A673 (cell line): ENCODE results near the gene HLA-C. TPM values are rescaled to one million over a fixed set of nuclear protein-coding genes. Genes with fewer than 3 reads are reported as not detected.
A peak's percentile ranks its signal among the peaks of the same experiment; 100 is the strongest.

Experiments used
- BruUV-seq: library from RNA; stranded (reverse); fragments of 400-500 nt; replicated peaks from 2 replicates; lab custom pipeline; 2021; lab: Mats Ljungman, UMichigan
- CTCF ChIA-PET: fragments of 300-600 bp; sonication (Branson Sonifier 250); formaldehyde crosslinking; loops from one replicate; lab custom pipeline; 2022; ENCODE audit warnings: antibody characterized with exemption; lab: Charles Lee
- POLR2A ChIA-PET: fragments of 300-600 bp; sonication (Branson Sonifier 250); formaldehyde crosslinking; loops from one replicate; lab custom pipeline; 2022; ENCODE audit warnings: antibody characterized with exemption; ENCODE audit not compliant: low non-redundant PET; lab: Charles Lee
- DNase-seq: peaks from one replicate; pipeline ENCODE4 v3.0.0-alpha.2; 2015; ENCODE audit warnings: low spot score
- H3K27ac ChIP-seq: fragments of 200-600 bp; sonication (generic); 2 replicates; pipeline ENCODE4 v1.5.1; 2016; ENCODE audit warnings: mixed run types, low read depth, mild to moderate bottlenecking, mixed read lengths, antibody characterized with exemption, low read length; ENCODE audit not compliant: poor library complexity, severe bottlenecking
- H3K27me3 ChIP-seq: fragments of 200-600 bp; sonication (generic); replicated peaks from 2 replicates; pipeline ENCODE4 v1.6.1; 2017; ENCODE audit warnings: mixed run types, low read depth, mild to moderate bottlenecking, mixed read lengths, antibody characterized with exemption, low read length; ENCODE audit not compliant: insufficient read depth, poor library complexity
- H3K36me3 ChIP-seq: fragments of 200-600 bp; sonication (generic); 2 replicates; pipeline ENCODE4 v1.6.1; 2016; ENCODE audit warnings: mixed run types, mild to moderate bottlenecking, mixed read lengths, antibody characterized with exemption, low read length; ENCODE audit not compliant: insufficient read depth, poor library complexity, severe bottlenecking
- H3K4me1 ChIP-seq: fragments of 200-600 bp; sonication (generic); 2 replicates; pipeline ENCODE4 v1.6.1; 2017; ENCODE audit warnings: mixed run types, mild to moderate bottlenecking, mixed read lengths, antibody characterized with exemption, low read length; ENCODE audit not compliant: insufficient read depth, poor library complexity, severe bottlenecking
- H3K4me3 ChIP-seq: fragments of 200-600 bp; sonication (generic); 2 replicates; pipeline ENCODE4 v1.5.1; 2016; ENCODE audit warnings: low read depth, mixed run types, mild to moderate bottlenecking, mixed read lengths, low read length; ENCODE audit not compliant: poor library complexity, severe bottlenecking
- H3K9me3 ChIP-seq: fragments of 200-600 bp; sonication (generic); 2 replicates; pipeline ENCODE4 v1.6.1; 2016; ENCODE audit warnings: mixed run types, low read depth, mild to moderate bottlenecking, mixed read lengths, antibody characterized with exemption, low read length; ENCODE audit not compliant: poor library complexity, severe bottlenecking
- EZH2 ChIP-seq: fragments of 200-600 bp; sonication (generic); IDR thresholded peaks from 2 replicates; pipeline ENCODE4 v1.6.1; 2017; ENCODE audit warnings: borderline replicate concordance, low read depth, mild to moderate bottlenecking, mixed read lengths, antibody characterized with exemption, low read length; ENCODE audit not compliant: poor library complexity, severe bottlenecking
- intact Hi-C: fragments of 100-400 bp; cut with micrococcal nuclease; formaldehyde crosslinking; loops from one replicate; pipeline ENCODE4 v1.10.0; 2022; ENCODE audit not compliant: unreplicated experiment
- total RNA-seq: library from RNA; stranded (reverse); gene quantifications from 2 replicates; pipeline ENCODE4 v1.2.3, GENCODE V29; 2021
- TF ChIP-seq, protein P1 (sequence below): fragments of 300-800, 200-600 bp; sonication (generic); conservative IDR thresholded peaks from 2 replicates; pipeline ENCODE4 v1.5.1; 2017; ENCODE audit warnings: low read depth, mild to moderate bottlenecking, antibody characterized with exemption, low read length, moderate library complexity, mixed read lengths

Gene HLA-C
- total RNA-seq, 1 experiment from 2014 or later, result 121 TPM

DNA sequence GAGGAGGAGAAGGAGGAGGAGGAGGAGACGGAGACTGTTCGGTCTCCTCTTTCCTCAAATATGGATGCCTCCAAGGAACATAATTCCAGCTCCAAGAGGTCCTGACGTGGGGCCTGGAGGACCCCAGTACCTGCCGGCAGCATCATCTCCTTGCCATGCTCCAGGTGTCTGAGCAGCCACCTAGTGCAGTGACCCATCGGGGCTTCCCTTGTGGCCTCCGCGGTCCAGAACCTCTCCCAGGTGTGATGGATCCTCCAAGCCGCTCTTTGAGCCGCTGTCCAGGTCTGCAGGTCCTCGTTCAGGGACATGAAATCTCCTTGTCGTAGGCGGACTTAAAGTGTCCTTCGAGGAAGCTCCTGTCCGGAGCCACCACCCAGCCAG is 35.8 kb upstream of the HLA-C start:
- no peak for DNase-seq
- H3K4me3 ChIP-seq, result no peak overlapping the region
- TF ChIP-seq, protein P1, sequence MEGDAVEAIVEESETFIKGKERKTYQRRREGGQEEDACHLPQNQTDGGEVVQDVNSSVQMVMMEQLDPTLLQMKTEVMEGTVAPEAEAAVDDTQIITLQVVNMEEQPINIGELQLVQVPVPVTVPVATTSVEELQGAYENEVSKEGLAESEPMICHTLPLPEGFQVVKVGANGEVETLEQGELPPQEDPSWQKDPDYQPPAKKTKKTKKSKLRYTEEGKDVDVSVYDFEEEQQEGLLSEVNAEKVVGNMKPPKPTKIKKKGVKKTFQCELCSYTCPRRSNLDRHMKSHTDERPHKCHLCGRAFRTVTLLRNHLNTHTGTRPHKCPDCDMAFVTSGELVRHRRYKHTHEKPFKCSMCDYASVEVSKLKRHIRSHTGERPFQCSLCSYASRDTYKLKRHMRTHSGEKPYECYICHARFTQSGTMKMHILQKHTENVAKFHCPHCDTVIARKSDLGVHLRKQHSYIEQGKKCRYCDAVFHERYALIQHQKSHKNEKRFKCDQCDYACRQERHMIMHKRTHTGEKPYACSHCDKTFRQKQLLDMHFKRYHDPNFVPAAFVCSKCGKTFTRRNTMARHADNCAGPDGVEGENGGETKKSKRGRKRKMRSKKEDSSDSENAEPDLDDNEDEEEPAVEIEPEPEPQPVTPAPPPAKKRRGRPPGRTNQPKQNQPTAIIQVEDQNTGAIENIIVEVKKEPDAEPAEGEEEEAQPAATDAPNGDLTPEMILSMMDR, result no peak
- no peak for TF ChIP-seq EZH2
- peaks cover 57% of the 10 kb centered on the region for H3K27me3 ChIP-seq
- H3K36me3 ChIP-seq, result no peaks in the 10 kb centered on the region
- no TSS peak for BruUV-seq
- intact Hi-C loops, result no loop called here
- ChIA-PET CTCF (no interaction called here), POLR2A (no interaction called here)
- no peaks in the 10 kb centered on the region for H3K9me3 ChIP-seq
- H3K4me1 ChIP-seq, result no peaks in the 10 kb centered on the region
- no peak overlapping the region for H3K27ac ChIP-seq

DNA sequence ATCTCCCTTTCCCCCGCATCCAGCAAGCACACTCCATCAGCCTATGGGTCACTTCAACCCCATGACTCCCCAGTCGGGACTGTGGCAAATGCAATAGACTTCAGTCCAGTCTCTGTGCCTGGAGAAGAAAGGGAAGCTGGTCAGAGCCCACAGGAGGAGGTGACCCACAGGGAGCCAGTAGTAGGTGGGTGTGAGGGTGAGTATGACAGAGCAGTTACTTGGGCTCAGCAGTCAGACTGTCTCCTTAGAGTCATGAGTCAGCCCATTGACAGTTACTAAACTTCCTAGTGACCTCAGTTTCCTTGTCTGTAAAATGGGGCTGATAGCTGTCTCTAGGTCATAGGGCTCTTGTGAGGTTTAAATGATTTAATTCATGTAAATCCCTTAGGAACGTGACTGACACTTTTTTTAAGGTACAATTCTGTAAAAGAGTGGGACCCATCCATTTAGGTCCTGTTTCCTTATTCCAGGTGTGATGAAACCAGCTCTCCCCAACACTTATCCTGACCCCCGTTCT is 33.9 kb upstream of the HLA-C start:
- intact Hi-C loops, result no loop called here
- POLR2A ChIA-PET, result no interaction called here
- H3K27ac ChIP-seq, result no peak overlapping the region
- no peaks in the 10 kb centered on the region for H3K36me3 ChIP-seq
- TF ChIP-seq, protein P1, result no peak
- TF ChIP-seq EZH2, result no peak
- H3K9me3 ChIP-seq, result no peaks in the 10 kb centered on the region
- no TSS peak for BruUV-seq
- CTCF ChIA-PET, result no interaction called here
- H3K4me3 ChIP-seq, result no peak overlapping the region
- DNase-seq, result no peak
- H3K4me1 ChIP-seq, result no peaks in the 10 kb centered on the region
- H3K27me3 ChIP-seq, result peaks cover 59% of the 10 kb centered on the region

DNA sequence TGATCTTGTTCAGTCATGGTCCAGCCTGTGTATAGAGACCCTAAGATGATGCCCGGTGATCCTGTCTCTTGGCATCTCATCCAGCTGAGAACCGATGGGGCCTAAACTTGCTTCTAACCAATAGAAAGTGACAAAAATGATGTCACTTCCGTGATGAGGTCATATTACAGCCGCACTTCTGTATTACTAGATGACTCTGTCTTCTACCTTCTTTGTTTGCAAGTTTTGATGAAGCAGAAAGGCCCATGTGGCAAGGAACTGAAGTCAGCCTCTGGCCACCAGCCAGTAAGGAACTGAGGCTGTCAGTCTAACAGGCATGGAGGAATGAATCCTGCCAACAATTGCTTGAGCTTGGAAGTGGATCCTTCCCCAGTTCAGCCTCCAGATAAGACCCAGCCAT is 32.8 kb upstream of the HLA-C start:
- Histone ChIP-seq H3K36me3 (no peaks in the 10 kb centered on the region), H3K27me3 (peaks cover 60% of the 10 kb centered on the region), H3K9me3 (no peaks in the 10 kb centered on the region), H3K4me3 (no peak overlapping the region), H3K27ac (no peak overlapping the region), H3K4me1 (no peaks in the 10 kb centered on the region)
- ChIA-PET CTCF (no interaction called here), POLR2A (interaction anchor here (0.7 kb wide), 1 partner anchor 64 kb away, joined by 3 read pairs; no protein-coding TSS in a partner anchor)
- DNase-seq, result peak; percentile 12
- no TSS peak for BruUV-seq
- intact Hi-C loops, result no loop called here
- TF ChIP-seq, protein P1, result no peak
- TF ChIP-seq EZH2, result no peak
